Measurements from ENCODE around the gene ITSN1.

DNA sequence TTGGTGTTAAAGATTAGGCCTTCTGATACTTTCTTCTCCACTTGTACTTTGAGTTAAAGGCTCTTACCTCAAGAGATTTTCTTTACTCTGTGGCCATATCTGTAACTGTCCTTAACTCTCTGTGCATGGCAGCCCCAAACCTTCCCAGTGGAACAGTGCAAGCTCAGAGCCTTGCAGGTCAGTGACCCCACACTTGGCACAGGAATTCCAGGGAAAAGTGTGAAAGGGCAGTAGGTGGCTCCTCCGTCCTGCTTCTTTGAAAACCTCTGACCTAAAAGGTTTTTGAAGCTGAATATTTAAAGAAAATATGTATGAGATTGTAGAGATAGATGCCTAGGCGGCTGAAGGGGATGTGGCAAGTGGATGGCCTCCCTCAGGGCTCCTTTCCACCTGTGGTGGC lies 26.3 kb downstream of the ITSN1 start:
- no peak for TF ChIP-seq POLR2A (IDR thresholded peaks at IDR 0.05)
- TF ChIP-seq, protein P1, sequence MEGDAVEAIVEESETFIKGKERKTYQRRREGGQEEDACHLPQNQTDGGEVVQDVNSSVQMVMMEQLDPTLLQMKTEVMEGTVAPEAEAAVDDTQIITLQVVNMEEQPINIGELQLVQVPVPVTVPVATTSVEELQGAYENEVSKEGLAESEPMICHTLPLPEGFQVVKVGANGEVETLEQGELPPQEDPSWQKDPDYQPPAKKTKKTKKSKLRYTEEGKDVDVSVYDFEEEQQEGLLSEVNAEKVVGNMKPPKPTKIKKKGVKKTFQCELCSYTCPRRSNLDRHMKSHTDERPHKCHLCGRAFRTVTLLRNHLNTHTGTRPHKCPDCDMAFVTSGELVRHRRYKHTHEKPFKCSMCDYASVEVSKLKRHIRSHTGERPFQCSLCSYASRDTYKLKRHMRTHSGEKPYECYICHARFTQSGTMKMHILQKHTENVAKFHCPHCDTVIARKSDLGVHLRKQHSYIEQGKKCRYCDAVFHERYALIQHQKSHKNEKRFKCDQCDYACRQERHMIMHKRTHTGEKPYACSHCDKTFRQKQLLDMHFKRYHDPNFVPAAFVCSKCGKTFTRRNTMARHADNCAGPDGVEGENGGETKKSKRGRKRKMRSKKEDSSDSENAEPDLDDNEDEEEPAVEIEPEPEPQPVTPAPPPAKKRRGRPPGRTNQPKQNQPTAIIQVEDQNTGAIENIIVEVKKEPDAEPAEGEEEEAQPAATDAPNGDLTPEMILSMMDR (IDR thresholded peaks at IDR 0.05 in 4 of 5, conservative IDR thresholded peaks at IDR 0.05 in 1 of 5), result no peak

Measured in gastrocnemius medialis (tissue), 4 donors.